Left forelimb (tissue), 1 donor: ENCODE data around the gene FLT3.

Source experiments
- DNase-seq: peaks from one replicate; pipeline ENCODE4 v3.0.0-alpha.2; 2018; ENCODE audit warnings: low spot score

The FLT3 gene

GRCh38 chr13:27960362-27961226 is 139.8 kb downstream of the FLT3 start:
- DNase-seq, result no peak

- DNase-seq, result no peak
Measured at GRCh38 chr13:27959976-27960361, 140.4 kb downstream of the FLT3 start.

GRCh38 chr13:27956576-27957300 is 143.6 kb downstream of the FLT3 start:
- DNase-seq, result no peak

- DNase-seq, result no peak
Measured at GRCh38 chr13:27955014-27955591, 145.3 kb downstream of the FLT3 start.

GRCh38 chr13:27954406-27954851 is 145.9 kb downstream of the FLT3 start:
- peak; percentile 64 for DNase-seq

- peak; percentile 86 for DNase-seq
Measured at GRCh38 chr13:27953676-27954405, 146.5 kb downstream of the FLT3 start.
